T-helper 2 cell treated with Interferon-gamma antibody and Interleukin-4, amounts not matched to agents 100 ng/mL and 5 ng/mL, for 36 hours (primary cell): ENCODE results near the gene ERCC6L2. TPM values are rescaled to one million over a fixed set of nuclear protein-coding genes. Genes with fewer than 3 reads are reported as not detected.

Experiments used
- intact Hi-C: fragments of 100-400 bp; cut with micrococcal nuclease; formaldehyde crosslinking; loops from one replicate; pipeline ENCODE4 v1.15.1; 2023
- total RNA-seq: library from RNA; stranded (reverse); gene quantifications from 2 replicates; pipeline ENCODE4 v1.2.3, GENCODE V29; 2022

Gene ERCC6L2
- total RNA-seq, 1 donor from 2014 or later, result 32.3 TPM

- intact Hi-C loops, result no loop called here
Measured at GRCh38 chr9:95910770-95911340, 35.4 kb downstream of the ERCC6L2 start.

GRCh38 chr9:95912773-95913172, 37.3 kb downstream of the ERCC6L2 start:
- intact Hi-C loops, result no loop called here

- intact Hi-C loops, result no loop called here
Measured at GRCh38 chr9:95920017-95920416, 44.5 kb downstream of the ERCC6L2 start.

GRCh38 chr9:95923794-95924193, 48.3 kb downstream of the ERCC6L2 start:
- intact Hi-C loops, result no loop called here

GRCh38 chr9:95924987-95925386, 49.5 kb downstream of the ERCC6L2 start:
- intact Hi-C loops, result no loop called here

GRCh38 chr9:95927271-95928004, 51.9 kb downstream of the ERCC6L2 start:
- intact Hi-C loops, result no loop called here

- intact Hi-C loops, result no loop called here
Measured at GRCh38 chr9:95930277-95930676, 54.8 kb downstream of the ERCC6L2 start.

- intact Hi-C loops, result no loop called here
Measured at GRCh38 chr9:95935861-95936578, 60.5 kb downstream of the ERCC6L2 start.

- intact Hi-C loops, result no loop called here
Measured at GRCh38 chr9:95936579-95937075, 61.1 kb downstream of the ERCC6L2 start.

GRCh38 chr9:95937131-95937530, 61.6 kb downstream of the ERCC6L2 start:
- intact Hi-C loops, result no loop called here

GRCh38 chr9:95938724-95939123, 63.2 kb downstream of the ERCC6L2 start:
- intact Hi-C loops, result no loop called here

- intact Hi-C loops, result no loop called here
Measured at GRCh38 chr9:95939472-95939871, 64.0 kb downstream of the ERCC6L2 start.

GRCh38 chr9:95940265-95940664, 64.8 kb downstream of the ERCC6L2 start:
- intact Hi-C loops, result no loop called here

GRCh38 chr9:95942016-95942415, 66.5 kb downstream of the ERCC6L2 start:
- intact Hi-C loops, result no loop called here

GRCh38 chr9:95947118-95947517, 71.6 kb downstream of the ERCC6L2 start:
- intact Hi-C loops, result no loop called here

GRCh38 chr9:95952471-95952870, 77.0 kb downstream of the ERCC6L2 start:
- intact Hi-C loops, result no loop called here

- intact Hi-C loops, result no loop called here
Measured at GRCh38 chr9:95953986-95954385, 78.5 kb downstream of the ERCC6L2 start.

GRCh38 chr9:95954940-95955339, 79.4 kb downstream of the ERCC6L2 start:
- intact Hi-C loops, result no loop called here

- intact Hi-C loops, result no loop called here
Measured at GRCh38 chr9:95962936-95963335, 87.4 kb downstream of the ERCC6L2 start.

- intact Hi-C loops, result no loop called here
Measured at GRCh38 chr9:95963659-95964058, 88.2 kb downstream of the ERCC6L2 start.

GRCh38 chr9:95966306-95966705, 90.8 kb downstream of the ERCC6L2 start:
- intact Hi-C loops, result no loop called here

- intact Hi-C loops, result no loop called here
Measured at GRCh38 chr9:95970317-95970716, 94.8 kb downstream of the ERCC6L2 start.
